GM21515 (cell line): ENCODE results near the gene NFILZ.
A peak's percentile ranks its signal among the peaks of the same experiment; 100 is the strongest.

Experiments used
- ATAC-seq: cut with Tn5 transposase; IDR thresholded peaks from one replicate; pipeline ENCODE4 v1.9.1; 2021; ENCODE audit not compliant: unreplicated experiment

Gene NFILZ, protein sequence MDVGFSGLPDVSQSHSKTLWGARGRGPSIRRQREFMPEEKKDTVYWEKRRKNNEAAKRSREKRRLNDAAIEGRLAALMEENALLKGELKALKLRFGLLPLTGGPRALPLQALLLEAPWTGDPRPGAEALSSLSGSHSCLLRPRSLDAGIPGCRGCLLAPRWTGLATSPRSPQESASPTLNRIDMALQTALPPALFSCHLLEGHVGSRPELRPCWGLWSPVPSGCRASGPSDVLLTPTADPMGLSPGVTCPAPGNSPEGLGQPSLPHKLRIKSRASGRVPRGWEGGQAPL

DNA sequence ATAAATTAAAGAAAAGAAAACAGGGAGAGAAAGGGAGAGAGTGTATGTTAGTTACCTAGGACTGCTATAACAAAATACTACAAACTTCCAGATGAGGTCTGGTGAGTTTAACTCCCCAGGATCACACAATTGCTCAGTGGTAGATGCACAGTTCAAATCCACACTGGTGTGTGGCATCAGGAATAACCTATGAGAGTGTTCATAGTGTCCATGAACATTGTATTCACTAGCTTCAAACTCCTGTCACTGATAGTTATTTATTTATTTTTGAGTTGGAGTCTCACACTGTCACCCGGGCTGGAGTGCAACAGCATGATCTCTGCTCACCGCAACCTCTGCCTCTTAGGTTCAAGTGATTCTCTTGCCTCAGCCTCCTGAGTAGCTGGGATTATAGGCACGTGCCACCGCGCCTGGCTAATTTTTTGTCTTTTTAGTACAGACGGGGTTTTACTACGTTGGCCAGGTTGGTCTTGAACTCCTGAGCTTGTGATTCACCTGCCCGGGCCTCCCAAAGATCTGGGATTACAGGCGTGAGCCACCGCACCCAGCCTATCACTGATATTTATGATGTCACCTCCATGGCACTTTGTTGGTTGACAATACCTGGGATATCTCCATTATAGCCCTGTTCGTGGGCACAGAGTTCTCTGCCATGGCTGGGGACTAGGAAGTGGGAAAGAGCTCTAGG, at the start of gene NFILZ:
NFILZ (plus strand) TSS at position 638 of the 688 bp plus-strand sequence. CDS start 46,133 bp downstream, outside the sequence.
- ATAC-seq = no peak

DNA sequence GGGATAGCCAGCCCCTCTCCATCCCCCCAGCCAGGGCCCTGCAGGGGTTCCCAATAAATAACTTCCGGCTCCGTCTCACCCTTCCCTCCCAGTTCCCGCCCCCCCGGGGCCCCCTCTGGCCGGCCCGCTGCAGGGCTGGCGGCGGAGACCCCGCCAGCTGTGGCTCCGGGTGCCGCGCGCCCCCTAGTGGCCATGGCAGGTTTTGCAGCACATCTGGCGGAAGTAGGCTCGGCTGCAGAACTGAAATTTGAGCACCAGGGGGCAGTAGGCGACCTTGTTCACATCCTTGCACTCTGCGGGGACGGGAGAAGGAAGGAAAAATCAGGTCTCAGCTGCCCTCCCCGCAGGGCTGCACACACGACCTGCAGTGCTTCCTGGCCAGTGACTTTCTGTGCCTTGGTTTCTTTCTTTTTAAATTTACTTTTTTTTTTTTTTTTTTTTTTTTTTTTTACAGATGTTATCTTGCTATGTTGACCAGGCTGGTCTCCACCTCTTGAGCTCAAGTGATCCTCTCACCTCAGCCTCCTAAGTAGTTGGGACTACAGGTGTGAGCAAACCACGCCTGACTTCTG, 49.6 kb upstream of the NFILZ start:
- ATAC-seq = peak; percentile 46

DNA sequence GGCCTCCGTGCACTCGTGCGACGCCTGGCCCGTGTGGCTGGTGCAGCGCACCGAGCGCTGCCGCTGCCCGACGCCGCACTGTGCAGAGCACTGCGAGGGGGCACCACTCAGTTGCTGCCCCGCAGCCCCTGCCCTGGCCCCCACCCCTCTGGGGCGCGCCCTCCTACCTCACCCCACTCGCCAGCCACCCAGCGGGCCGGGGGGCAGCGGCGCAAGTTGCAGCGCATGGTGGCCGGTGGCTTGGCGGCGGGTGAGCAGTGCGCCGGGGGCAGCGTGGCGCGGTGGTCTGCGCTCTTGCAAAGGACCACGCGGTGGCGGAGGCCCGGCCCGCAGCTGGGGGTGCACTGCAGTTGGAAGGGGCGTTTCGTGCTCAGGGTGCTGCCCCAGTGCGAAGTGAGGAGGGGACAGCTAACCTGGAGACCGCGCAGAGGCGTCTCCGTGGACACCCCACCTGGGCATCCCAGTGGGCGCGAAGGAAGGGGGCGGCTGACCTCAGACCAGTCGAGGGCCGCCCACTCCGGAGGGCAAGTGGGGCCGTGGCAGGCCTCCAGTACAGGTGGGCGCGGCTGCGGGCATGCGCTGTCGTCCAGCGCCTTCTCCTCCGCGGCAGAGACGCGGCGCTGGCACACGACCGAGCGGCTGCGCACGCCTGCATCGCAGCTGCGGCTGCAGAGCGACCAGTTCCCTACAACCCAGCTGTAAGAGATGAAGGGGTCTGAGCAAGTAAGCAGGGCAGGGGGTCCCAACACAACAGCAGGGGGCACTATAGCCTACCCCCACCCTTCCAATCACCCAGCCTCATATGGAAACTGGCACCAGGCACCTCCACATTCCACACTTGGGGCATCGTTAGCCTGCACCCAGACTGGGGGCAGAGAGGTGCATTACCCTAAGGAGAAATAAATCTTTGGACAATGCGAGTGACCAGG, 45.2 kb upstream of the NFILZ start:
- ATAC-seq = no peak

DNA sequence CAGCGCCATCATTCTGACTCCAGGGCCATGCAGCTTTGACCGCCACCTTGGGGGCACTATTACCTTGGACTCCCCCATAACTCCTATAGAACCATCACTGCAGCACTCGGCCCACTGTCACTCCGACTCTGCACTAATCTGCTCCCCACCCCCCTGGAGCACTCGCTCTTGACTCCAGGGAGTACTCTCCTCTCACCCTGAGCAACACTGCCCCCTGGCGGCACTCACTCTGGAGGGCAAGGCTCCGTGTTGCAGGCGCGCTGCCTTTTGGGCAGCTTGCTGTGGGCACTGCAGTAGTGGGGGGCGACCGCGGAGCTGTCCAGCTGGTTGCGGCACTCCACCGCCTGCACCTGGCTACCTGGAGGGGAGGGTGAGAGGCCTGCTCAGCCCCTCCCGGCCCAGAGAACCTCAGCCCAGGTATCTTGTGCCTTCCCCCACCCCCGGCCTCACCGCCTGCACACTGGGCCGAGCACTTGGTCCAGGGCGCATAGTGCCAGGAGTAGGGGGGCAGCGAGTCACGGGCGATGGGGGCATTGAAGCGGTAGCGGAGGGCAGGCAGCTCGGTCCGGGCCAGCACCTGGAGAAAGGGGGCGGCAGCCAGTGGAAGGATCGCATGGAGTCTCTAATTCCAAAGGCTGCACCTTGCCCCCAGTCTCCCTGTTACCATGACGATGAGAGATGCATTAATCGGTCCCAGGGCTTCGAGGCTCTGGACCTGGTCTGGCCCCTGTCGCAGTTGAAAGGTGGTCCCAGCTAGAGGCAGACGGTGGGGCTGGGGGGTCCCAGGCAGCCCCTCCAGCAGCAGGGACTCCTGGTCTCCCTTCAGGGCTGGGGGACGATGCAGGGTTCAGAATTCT, 44.3 kb upstream of the NFILZ start:
- no peak for ATAC-seq

DNA sequence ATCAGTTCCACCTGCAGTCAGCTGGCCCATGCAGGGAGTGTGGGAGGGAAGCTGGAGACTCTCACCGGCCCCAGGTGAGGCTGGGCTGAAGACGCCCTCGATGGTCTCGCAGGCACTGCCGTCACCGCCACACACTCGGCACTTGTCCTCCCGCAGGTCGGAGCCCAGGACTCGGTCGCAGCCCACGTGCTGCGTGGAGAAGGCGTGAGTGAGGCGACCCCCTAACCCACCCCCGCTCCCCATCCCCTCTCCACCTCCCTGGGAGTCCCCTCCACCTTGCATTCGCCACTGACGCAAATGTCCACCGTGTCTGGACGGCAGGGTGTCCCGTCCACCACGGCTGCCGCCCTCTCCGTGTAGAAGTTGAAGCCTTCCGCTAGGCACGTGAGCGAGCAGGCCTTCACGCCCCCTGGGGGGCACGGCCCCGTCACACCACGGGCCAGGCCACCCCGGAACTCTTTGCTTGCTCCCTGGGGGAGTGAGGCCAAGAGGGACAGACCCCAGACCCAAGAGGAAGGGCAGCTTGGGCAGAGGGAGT, 41.2 kb upstream of the NFILZ start:
- ATAC-seq = no peak

DNA sequence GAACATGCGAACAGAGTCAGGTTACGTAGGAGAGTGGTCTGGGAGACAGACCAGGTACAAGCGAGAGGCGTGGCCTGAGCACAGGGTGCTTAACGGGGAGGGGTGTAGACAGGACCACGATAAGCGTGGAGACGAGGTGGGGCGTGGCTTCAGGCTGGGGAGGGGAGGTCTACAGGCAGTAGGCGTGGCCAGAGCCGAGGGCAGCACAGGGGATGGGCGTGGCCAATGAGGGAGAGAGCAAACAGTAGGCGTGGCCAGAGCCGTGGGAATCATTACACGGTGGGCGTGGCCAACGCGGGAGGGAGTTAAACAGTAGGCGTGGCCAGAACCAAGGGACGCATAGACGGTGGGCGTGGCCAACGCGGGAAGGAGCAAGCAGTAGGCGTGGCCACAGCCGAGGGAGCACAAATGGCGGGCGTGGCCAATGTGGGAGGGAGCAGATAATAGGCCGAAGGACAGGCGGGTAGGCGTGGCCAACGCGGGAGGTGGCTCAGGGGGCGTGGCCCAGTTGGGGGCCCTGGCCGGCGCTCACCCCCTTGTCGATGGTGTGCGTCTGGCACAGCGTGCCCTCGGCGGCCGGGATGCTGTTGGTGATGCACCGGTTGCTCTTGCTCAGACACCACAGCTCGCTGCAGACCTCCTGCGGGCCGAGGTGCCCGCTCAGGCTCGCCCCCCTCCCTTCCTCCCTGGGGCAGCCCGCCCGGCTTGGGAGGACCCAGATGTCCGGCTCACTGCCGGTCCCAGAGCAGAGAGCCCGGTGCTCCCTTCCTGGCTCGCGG, 38.0 kb upstream of the NFILZ start:
- ATAC-seq = no peak

DNA sequence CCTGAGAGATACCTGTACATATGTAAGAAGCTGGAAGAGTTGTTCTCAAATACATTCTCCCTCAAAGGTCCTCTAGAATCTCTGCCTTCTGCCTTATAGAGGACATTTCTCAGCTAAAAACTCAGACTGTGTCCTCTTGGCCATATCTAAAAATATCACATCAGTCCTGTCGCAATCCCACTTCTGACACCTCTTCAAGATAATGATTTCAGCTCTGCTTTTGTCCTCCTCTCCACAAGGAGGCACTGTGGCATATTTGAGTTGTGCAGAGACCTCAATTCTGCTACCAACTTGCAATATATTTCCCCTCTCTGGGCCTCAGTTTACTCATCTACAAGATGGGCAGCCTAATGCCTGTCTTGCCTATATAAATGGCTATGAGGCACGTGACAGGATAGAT, 36.5 kb upstream of the NFILZ start:
- ATAC-seq = no peak

DNA sequence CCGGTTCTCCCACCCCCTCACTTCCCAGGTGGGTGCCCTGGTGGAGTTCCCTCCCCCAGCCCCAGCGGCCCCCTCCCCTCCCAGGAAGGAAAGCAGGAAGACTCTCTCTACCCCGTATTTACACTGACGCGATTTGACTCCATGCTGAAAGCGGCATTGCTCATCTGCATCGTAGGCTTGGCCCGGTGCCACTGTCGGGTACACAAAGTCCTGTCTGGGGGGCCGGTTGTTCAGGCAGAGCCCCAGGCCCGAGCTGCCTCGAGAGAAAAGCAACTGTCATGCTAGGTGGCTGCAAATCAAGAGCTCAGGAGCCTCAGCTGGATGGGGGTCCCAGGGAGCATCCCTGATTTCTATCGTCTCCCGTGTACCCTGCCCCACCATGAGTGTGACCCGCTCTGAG, 34.8 kb upstream of the NFILZ start:
- no peak for ATAC-seq

DNA sequence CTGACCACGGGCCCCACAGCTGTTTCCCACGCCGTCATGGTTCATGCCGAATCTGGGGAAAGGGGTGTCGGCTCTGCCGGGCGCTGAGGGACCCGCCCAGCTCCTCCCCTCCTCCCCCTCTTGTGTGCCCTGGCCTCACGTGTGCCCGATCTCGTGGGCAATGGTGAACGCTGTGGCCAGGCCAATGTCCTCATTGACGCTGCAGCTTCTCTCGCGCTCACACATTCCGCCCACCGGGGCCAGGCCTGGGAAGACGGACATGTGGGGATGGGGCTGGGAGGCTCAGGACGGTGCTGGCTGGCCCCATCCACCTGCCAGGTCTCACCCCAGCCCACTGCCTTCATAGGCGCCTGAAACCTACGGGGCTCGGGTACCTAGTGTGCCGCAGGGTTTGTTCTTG, 34.3 kb upstream of the NFILZ start:
- ATAC-seq = no peak

DNA sequence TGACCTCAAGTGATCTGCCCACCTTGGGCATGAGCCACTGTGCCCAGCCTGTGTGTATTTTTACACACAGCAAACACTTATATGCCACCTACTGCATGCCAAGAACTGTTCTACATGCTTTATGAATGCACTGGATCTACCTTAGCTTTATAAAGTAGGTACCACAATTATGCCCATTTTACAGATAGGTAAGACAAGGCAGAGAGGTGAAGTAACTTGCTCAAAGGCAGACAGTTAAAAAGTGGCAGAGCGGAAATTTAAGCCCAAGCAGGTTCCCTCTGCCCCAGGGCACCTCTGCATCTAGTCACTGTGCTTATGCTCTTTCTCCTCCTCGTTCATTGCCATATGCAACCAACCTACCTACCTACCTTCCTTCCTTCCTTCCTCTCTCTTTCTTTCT, 30.4 kb upstream of the NFILZ start:
- ATAC-seq = no peak

DNA sequence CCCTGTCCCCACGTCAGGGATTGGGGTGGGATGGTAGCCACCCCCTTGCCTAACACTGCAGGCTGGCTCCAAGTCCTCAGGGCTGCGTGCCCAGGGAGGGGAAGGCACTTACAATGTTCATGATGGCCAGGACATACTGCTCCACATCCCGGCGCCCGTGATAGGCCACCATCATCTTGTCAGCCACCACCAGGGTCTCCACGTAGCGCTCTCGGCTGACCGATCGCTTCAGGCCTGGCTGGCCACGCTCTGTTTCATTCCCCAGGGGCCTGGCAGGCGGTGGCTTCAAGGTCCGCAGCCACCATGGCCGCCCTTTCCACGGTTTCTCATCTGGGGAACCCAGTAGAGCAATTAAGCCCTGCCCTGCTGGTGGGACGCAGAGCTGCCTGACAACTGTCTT, 29.6 kb upstream of the NFILZ start:
- no peak for ATAC-seq

DNA sequence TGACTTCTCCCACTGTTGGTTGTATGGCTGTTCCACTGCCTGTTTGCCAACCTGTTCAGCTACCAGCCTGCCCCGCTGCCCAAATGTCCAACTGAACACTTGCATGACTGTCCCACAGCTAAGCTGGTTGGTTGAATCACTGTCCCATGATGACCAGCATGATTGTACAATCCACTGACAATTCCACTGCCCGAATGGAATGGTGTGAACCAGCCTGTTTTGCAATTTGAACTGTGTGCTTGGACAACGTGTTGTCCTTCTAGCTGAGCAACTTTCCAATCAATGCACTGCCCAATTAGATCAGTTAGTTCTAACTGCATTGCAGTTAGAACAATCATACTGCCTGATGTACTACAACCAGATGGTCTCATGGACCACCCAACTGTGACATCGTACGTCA, 28.6 kb upstream of the NFILZ start:
- no peak for ATAC-seq

DNA sequence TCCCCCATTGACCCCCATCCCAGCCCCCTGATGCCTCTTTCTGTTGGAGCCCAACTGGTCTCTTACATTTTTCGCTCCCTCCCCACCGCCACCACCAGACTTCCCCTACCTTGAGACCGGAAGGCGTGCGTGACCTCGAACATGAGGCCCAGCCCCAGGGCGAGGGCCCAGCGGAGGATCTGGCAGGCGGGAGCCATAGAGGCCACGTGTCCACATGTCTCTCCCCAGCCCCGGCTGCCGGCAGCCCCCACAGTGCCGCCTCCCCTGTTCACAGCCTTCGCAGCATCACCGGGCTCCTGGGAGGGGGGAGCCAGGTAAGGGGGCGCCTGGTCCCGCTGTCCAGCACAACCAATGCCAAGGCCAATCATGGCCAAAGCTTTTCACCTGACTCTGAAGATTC, 24.9 kb upstream of the NFILZ start:
- no peak for ATAC-seq

DNA sequence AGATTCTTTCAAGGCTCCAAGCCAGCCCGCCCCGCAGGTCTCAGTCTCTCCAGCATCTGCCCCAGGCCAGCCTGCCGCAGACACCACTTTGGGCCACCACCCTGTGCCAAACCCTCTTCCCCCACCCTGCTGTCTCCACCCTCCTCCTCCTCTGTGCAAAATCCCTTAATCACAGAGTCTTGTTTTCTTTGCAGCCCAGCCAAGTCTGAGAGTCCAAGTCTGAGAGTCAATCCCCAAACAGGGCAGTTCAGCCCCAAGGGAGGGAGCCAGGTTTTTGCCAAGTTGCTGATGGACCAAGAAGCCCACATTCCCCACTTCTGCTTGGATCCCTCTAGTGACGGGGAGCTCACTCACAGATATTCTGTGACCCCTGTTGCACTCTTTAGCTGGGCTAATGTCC, 23.0 kb upstream of the NFILZ start:
- no peak for ATAC-seq

DNA sequence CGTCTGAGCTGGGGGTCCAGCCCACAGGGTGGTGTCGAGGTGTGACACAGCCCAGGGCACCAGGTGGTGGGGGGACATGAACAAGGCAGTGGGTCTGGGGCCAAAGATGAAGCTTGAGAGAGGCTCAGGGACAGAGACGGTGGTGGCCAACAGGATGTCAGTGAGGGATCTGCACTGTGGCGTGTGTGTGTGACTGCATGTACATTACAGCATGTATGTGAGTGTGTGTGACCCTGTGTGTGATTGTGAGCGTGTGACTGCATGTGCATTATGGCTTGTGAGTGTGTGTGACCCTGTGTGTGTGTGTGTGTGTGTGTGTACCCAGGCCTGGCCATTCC, 21.5 kb upstream of the NFILZ start:
- no peak for ATAC-seq

DNA sequence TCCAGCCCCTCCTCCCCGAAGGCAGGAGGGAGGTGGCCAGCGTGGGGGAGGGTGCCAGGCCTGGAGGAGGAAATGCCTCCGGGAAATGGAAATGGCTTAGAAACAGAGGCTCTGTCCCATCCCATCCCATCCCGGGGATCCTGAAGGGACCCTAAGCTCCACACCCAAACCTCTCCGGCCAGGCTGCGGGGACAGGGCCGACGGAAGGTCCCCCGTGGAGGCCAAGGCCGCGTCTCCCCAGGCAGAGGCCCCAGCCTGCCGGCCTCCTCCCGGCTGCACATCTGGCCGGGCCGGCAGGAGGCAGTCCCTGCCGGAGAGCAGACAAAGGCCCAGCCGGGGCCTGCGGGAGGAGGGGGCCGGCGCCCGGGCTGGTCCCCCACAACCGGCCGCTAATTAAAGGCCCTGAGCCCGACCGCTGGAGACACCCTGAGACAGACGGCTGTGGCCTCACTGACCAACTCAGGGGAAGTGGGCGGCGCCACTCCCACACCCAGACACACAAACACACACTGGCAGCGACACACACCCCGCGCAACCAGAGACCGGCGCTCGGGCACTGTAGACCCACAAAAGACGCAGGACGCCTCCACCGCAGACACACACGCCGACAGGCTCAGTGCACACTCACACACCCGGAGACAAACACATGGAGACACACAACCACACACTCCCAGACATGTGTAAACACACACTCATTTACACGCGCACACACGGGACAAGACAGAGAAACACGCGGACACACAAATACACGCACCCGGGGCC, 21.0 kb upstream of the NFILZ start:
- no peak for ATAC-seq

DNA sequence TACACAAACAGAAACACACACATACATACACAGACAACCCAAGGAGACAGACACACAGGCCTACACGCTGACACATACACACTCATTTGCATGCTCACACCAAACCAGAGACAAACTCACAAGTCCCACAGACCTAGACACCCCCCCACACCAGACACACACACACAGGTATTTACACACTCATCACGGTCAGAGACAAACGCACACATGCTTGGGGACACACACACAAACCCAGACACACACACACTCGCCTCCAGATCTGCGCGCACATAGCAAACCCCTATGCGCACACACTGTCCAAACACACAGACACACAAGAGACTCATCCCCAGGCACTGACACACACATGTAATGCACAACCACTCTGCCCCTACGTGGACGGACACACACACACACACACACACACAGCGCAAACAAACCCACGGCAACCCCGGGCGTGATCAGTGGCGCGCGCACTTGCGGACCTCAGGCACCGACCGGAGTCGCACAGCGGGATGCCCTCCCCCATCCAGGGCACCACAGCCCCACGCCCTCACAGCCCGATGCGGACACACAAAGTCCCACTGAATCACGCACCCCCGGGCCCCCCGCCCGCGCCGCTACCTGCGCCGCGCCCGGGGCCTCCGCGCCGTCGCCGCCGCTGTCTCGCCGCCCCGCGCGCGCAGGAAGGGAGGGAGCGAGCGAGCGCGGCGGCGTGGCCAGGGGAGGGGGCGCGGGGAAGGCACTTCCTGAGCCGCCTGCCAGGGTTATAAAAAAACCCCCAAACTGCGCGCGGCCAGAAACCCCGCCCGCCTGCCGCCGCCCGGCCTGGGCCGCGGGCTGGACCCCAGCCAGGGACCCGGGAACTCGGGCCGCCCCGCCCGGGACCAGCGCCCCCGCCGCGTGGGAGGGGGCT, 20.1 kb upstream of the NFILZ start, which contains the start of gene ADAMTS10:
ADAMTS10 (minus strand) TSS at position 675 of the 895 bp plus-strand sequence. CDS start 5,005 bp downstream, outside the sequence.
- no peak for ATAC-seq

DNA sequence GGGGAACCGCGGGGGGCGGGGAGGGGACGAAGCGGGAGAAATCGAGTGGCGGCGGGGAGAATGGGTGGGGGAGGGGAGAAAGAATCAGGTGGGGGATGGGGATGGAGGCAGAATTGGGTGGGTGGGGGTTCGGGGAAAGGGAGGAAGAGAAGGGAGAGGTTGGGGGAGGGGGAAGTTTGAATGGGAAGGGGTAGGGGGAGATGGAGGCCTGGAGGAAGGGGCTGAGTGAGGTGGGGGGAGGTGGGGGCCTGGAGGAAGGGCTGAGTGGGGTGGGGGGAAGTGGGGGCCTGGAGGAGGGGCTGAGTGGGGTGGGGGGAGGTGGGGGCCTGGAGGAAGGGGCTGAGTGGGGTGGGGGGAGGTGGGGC, 19.5 kb upstream of the NFILZ start:
- ATAC-seq = no peak
